Mucosa of rectum (tissue), 2 donors: Measurements from ENCODE around the gene CUX1.

Experiments used
- H3K27ac ChIP-seq, 2 donors: one replicate each; pipeline ENCODE4 v1.7.0; 2013; ENCODE audit warnings: inconsistent platforms in 2 of 2, low read depth in 2 of 2, low read length in 2 of 2
- H3K27me3 ChIP-seq, 2 donors: one replicate each; pipeline ENCODE4 v1.7.0; 2013; ENCODE audit warnings: low read length in 2 of 2; ENCODE audit not compliant: control insufficient read depth in 2 of 2, insufficient read depth in 2 of 2
- H3K36me3 ChIP-seq, 2 donors: one replicate each; pipeline ENCODE4 v1.7.0; 2013; ENCODE audit warnings: low read length in 2 of 2; ENCODE audit not compliant: control insufficient read depth in 2 of 2, insufficient read depth in 2 of 2
- H3K4me1 ChIP-seq, 2 donors: one replicate each; pipeline ENCODE4 v1.7.0; 2013; ENCODE audit warnings: low read length in 2 of 2, mild to moderate bottlenecking in 1 of 2; ENCODE audit not compliant: control insufficient read depth in 2 of 2, insufficient read depth in 2 of 2
- H3K4me3 ChIP-seq, 2 donors: one replicate each; pipeline ENCODE4 v1.7.0; 2013; ENCODE audit warnings: low read length in 2 of 2
- H3K9ac ChIP-seq, 2 donors: one replicate each; pipeline ENCODE4 v1.7.0; 2013; ENCODE audit warnings: low read length in 2 of 2, low read depth in 1 of 2, mild to moderate bottlenecking in 1 of 2
- H3K9me3 ChIP-seq, 2 donors: one replicate each; pipeline ENCODE4 v1.7.0; 2013; ENCODE audit warnings: low read length in 2 of 2; ENCODE audit not compliant: control insufficient read depth in 2 of 2
- donor health status: healthy.
- donor health status: Normal muscosa, but diverticular disease.

The CUX1 gene

GRCh38 chr7:101989101-101989500 is 171.7 kb downstream of the CUX1 start:
- Histone ChIP-seq H3K27ac (no peak overlapping the region), H3K9ac (no peak overlapping the region), H3K4me3 (no peak overlapping the region), H3K36me3 (no peaks in the 10 kb centered on the region), H3K27me3 (no peaks in the 10 kb centered on the region), H3K4me1 (peaks cover 2 to 4% of the 10 kb centered on the region in 2 donors), H3K9me3 (no peaks in the 10 kb centered on the region)

GRCh38 chr7:101990811-101991418 is 173.5 kb downstream of the CUX1 start:
- Histone ChIP-seq H3K27me3 (no peaks in the 10 kb centered on the region), H3K4me1 (no peaks in the 10 kb centered on the region), H3K4me3 (no peak overlapping the region), H3K27ac (peak overlapping the region in 1 of 2 donors; percentile 38), H3K9ac (no peak overlapping the region), H3K9me3 (no peaks in the 10 kb centered on the region), H3K36me3 (no peaks in the 10 kb centered on the region)

- no peaks in the 10 kb centered on the region for H3K36me3 ChIP-seq
- H3K27ac ChIP-seq: no peak overlapping the region
- H3K27me3 ChIP-seq: no peaks in the 10 kb centered on the region
- no peaks in the 10 kb centered on the region for H3K4me1 ChIP-seq
- H3K9ac ChIP-seq: no peak overlapping the region
- H3K4me3 ChIP-seq: no peak overlapping the region
- no peaks in the 10 kb centered on the region for H3K9me3 ChIP-seq
These were observed 174.4 kb downstream of the CUX1 start for GRCh38 chr7:101991860-101992259.

GRCh38 chr7:101993311-101993710 is 175.9 kb downstream of the CUX1 start:
- Histone ChIP-seq H3K9ac (no peak overlapping the region), H3K4me1 (no peaks in the 10 kb centered on the region), H3K36me3 (no peaks in the 10 kb centered on the region), H3K9me3 (no peaks in the 10 kb centered on the region), H3K27me3 (no peaks in the 10 kb centered on the region), H3K27ac (no peak overlapping the region), H3K4me3 (no peak overlapping the region)

GRCh38 chr7:101995121-101995520 is 177.7 kb downstream of the CUX1 start:
- no peaks in the 10 kb centered on the region for H3K4me1 ChIP-seq
- H3K27ac ChIP-seq: no peak overlapping the region
- no peak overlapping the region for H3K9ac ChIP-seq
- no peaks in the 10 kb centered on the region for H3K9me3 ChIP-seq
- H3K27me3 ChIP-seq: no peaks in the 10 kb centered on the region
- H3K36me3 ChIP-seq: no peaks in the 10 kb centered on the region
- H3K4me3 ChIP-seq: no peak overlapping the region

GRCh38 chr7:101996131-101996691 is 178.8 kb downstream of the CUX1 start:
- no peaks in the 10 kb centered on the region for H3K27me3 ChIP-seq
- H3K4me1 ChIP-seq: no peaks in the 10 kb centered on the region
- no peak overlapping the region for H3K4me3 ChIP-seq
- H3K9ac ChIP-seq: no peak overlapping the region
- H3K36me3 ChIP-seq: no peaks in the 10 kb centered on the region
- H3K9me3 ChIP-seq: no peaks in the 10 kb centered on the region
- H3K27ac ChIP-seq: no peak overlapping the region

- Histone ChIP-seq H3K9ac (no peak overlapping the region), H3K27ac (no peak overlapping the region), H3K4me1 (no peaks in the 10 kb centered on the region), H3K27me3 (no peaks in the 10 kb centered on the region), H3K9me3 (no peaks in the 10 kb centered on the region), H3K4me3 (no peak overlapping the region), H3K36me3 (no peaks in the 10 kb centered on the region)
These were observed 179.4 kb downstream of the CUX1 start for GRCh38 chr7:101996876-101997275.

GRCh38 chr7:101998029-101998905 is 180.8 kb downstream of the CUX1 start:
- H3K4me1 ChIP-seq: no peaks in the 10 kb centered on the region
- no peak overlapping the region for H3K9ac ChIP-seq
- no peak overlapping the region for H3K27ac ChIP-seq
- no peaks in the 10 kb centered on the region for H3K27me3 ChIP-seq
- H3K36me3 ChIP-seq: no peaks in the 10 kb centered on the region
- no peaks in the 10 kb centered on the region for H3K9me3 ChIP-seq
- H3K4me3 ChIP-seq: no peak overlapping the region

- Histone ChIP-seq H3K27ac (no peak overlapping the region), H3K27me3 (no peaks in the 10 kb centered on the region), H3K4me1 (no peaks in the 10 kb centered on the region), H3K9me3 (no peaks in the 10 kb centered on the region), H3K36me3 (no peaks in the 10 kb centered on the region), H3K9ac (no peak overlapping the region), H3K4me3 (no peak overlapping the region)
These were observed 181.4 kb downstream of the CUX1 start for GRCh38 chr7:101998906-101999240.

GRCh38 chr7:101999393-101999792 is 182.0 kb downstream of the CUX1 start:
- Histone ChIP-seq H3K36me3 (no peaks in the 10 kb centered on the region), H3K4me3 (no peak overlapping the region), H3K9me3 (no peaks in the 10 kb centered on the region), H3K27me3 (no peaks in the 10 kb centered on the region), H3K9ac (no peak overlapping the region), H3K27ac (no peak overlapping the region), H3K4me1 (no peaks in the 10 kb centered on the region)
